ENCODE measurements around the gene MARK1.

Gene MARK1

GRCh38 chr1:220628431-220628830 lies 100.5 kb downstream of the MARK1 start (continued):
- TF ChIP-seq ZFP3 (tag by site-specific recombination; IDR thresholded peaks at IDR 0.05; ENCODE audit: low read depth), result no peak
- no peak for TF ChIP-seq ZNF16 (tag by site-specific recombination; IDR thresholded peaks at IDR 0.05; ENCODE audit: low read depth)
- no peak for TF ChIP-seq ZNF580 (tag by site-specific recombination; IDR thresholded peaks at IDR 0.05)
- no peak for TF ChIP-seq PRDM6 (tag by site-specific recombination; IDR thresholded peaks at IDR 0.05)
- no peak for TF ChIP-seq ZNF433 (tag by site-specific recombination; IDR thresholded peaks at IDR 0.05; ENCODE audit: low read depth)
- no peak for TF ChIP-seq ZFHX2 (tag by site-specific recombination; conservative IDR thresholded peaks at IDR 0.05)
- no peak for TF ChIP-seq ZNF23 (tag by site-specific recombination; IDR thresholded peaks at IDR 0.05; ENCODE audit: borderline replicate concordance)
- no peak for TF ChIP-seq CTCF (tag by site-specific recombination; IDR thresholded peaks at IDR 0.05)
- no peak for TF ChIP-seq KLF9 (tag by site-specific recombination; IDR thresholded peaks at IDR 0.05; ENCODE audit: low read depth)

GRCh38 chr1:220631238-220631815 lies 103.4 kb downstream of the MARK1 start:
- peaks cover 0 to 6% of the 10 kb centered on the region in 2 experiments; a peak in 1 of 3 replicates for H3K36me3 ChIP-seq (ENCODE audit: control insufficient read depth in 2 of 2, insufficient read depth in 1 of 2, low read length in 2 of 2)
- H3K4me1 ChIP-seq (ENCODE audit: control insufficient read depth, insufficient read depth, low read length), result peaks cover 2% of the 10 kb centered on the region; the same call in 1 of the 2 replicates
- H3K4me3 ChIP-seq (ENCODE audit: low read depth, low read length), result no peak overlapping the region
- TF ChIP-seq ZNF76 (tag by site-specific recombination; IDR thresholded peaks at IDR 0.05; ENCODE audit: borderline replicate concordance, low read depth) (no peak), ZNF704 (tag by site-specific recombination; IDR thresholded peaks at IDR 0.05) (no peak), PRDM4 (tag by site-specific recombination; IDR thresholded peaks at IDR 0.05) (no peak), KLF9 (tag by site-specific recombination; IDR thresholded peaks at IDR 0.05; ENCODE audit: low read depth) (no peak), ZBTB48 (tag by site-specific recombination; IDR thresholded peaks at IDR 0.05) (no peak), GLIS1 (tag by site-specific recombination; IDR thresholded peaks at IDR 0.05) (no peak), SCRT2 (tag by site-specific recombination; IDR thresholded peaks at IDR 0.05) (no peak), YY2 (tag by site-specific recombination; IDR thresholded peaks at IDR 0.05) (no peak), ZNF449 (tag by site-specific recombination; IDR thresholded peaks at IDR 0.05) (no peak)
- H3K9me3 ChIP-seq (ENCODE audit: control insufficient read depth, insufficient read depth, low read depth, low read length), result no peaks in the 10 kb centered on the region
- POLR2A ChIA-PET, result no interaction called here
- CTCF ChIA-PET, result interaction anchor here (0.6 to 1.1 kb wide), 2 partner anchors 40 to 335 kb away, joined by 3 read pairs; no protein-coding TSS in a partner anchor
- H3K27ac ChIP-seq (ENCODE audit: extremely low read depth, low read depth, low read length), result no peak overlapping the region

All from HEK293 (cell line).